ENCODE results near the gene IGF1R.
"Not testable (repeated sequence)": the region's sequence is repeated elsewhere in the genome, so short reads cannot be mapped to it uniquely, and the experiment has no call there.

The IGF1R gene

GRCh38 chr15:98983334-98983733, 335.0 kb downstream of the IGF1R start:
- DNase-seq (ENCODE audit: low spot score): no peak

GRCh38 chr15:98986281-98986680, 337.9 kb downstream of the IGF1R start:
- no peak for DNase-seq (ENCODE audit: low spot score)

GRCh38 chr15:98994892-98995291, 346.6 kb downstream of the IGF1R start:
- DNase-seq (ENCODE audit: low spot score): no peak

- DNase-seq (ENCODE audit: low spot score): no peak
Measured at GRCh38 chr15:98996169-98996568, 347.8 kb downstream of the IGF1R start.

- DNase-seq (ENCODE audit: low spot score): no peak
Measured at GRCh38 chr15:98996624-98997023, 348.3 kb downstream of the IGF1R start.

GRCh38 chr15:98997312-98997711, 349.0 kb downstream of the IGF1R start:
- no peak for DNase-seq (ENCODE audit: low spot score)

GRCh38 chr15:98997755-98998154, 349.4 kb downstream of the IGF1R start:
- no peak for DNase-seq (ENCODE audit: low spot score)

- DNase-seq (ENCODE audit: low spot score): no peak
Measured at GRCh38 chr15:98998279-98998678, 349.9 kb downstream of the IGF1R start.

GRCh38 chr15:98999233-98999632, 350.9 kb downstream of the IGF1R start:
- DNase-seq (ENCODE audit: low spot score): no peak

GRCh38 chr15:99002226-99002625, 353.9 kb downstream of the IGF1R start:
- DNase-seq (ENCODE audit: low spot score): no peak

- not testable (repeated sequence) for DNase-seq (ENCODE audit: low spot score)
Measured at GRCh38 chr15:99003317-99003716, 355.0 kb downstream of the IGF1R start.

GRCh38 chr15:99004998-99005974, 356.9 kb downstream of the IGF1R start:
- DNase-seq (ENCODE audit: low spot score): not testable (repeated sequence)

- DNase-seq (ENCODE audit: low spot score): no peak
Measured at GRCh38 chr15:99006146-99006545, 357.8 kb downstream of the IGF1R start.

GRCh38 chr15:99006904-99007495, 358.7 kb downstream of the IGF1R start:
- DNase-seq (ENCODE audit: low spot score): no peak

- DNase-seq (ENCODE audit: low spot score): no peak
Measured at GRCh38 chr15:99009741-99010330, 361.5 kb downstream of the IGF1R start.

- no peak for DNase-seq (ENCODE audit: low spot score)
Measured at GRCh38 chr15:99010768-99011167, 362.4 kb downstream of the IGF1R start.

Small RNA genes lying within 50 kb of the gene (small RNA-seq; reads per million reads assigned to genes)
- 0.04 to 0.08 reads per million in 2 experiments for gene MIR4714
